HG02610 (cell line): ENCODE measurements around the gene SPDYE17.
"Not testable (repeated sequence)": the region's sequence is repeated elsewhere in the genome, so short reads cannot be mapped to it uniquely, and the experiment has no call there.

Experiments
- ATAC-seq: cut with Tn5 transposase; IDR thresholded peaks from one replicate; pipeline ENCODE4 v1.9.1; 2021; ENCODE audit warnings: mild to moderate bottlenecking, moderate library complexity; ENCODE audit not compliant: unreplicated experiment

Gene SPDYE17

DNA sequence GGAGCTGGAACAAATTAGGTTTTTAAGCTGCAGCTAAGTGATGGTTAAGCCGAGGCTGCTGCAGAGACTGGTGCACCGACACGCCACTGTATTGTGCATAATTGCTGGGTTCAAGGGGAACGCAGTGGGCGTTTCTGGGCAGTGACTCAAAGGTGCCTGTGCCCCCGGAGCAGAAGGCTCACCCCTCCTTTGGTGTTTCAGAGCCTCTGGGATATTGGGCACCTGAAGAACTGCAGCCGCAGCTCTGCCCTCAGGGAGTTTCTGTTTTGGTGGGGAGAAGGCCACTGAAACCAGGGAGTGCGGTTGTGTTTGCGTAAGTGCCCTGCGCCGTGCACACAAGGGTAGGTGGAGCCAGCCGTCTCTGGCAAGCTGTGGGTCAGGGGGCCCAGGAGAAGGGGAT is 57.8 kb downstream of the SPDYE17 start:
- ATAC-seq: not testable (repeated sequence)

DNA sequence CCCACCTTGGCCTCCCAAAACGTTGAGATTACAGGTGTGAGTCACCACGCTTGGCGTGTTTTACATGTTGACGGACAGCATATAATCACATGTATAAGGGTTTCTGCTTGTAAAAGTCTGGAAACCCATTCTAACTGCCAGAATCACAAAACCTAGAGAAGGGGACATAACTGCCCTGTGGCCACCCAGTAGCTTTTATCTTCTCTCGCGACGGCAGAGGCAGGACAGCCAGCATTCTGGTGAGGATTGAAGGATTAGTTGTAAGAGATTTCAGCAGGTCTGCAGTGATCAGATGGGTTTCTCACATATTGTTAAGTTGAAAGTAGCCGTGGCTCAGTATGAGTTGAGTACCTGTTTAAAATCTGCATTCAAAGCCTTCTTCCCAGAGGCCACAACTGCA is 59.8 kb downstream of the SPDYE17 start:
- not testable (repeated sequence) for ATAC-seq
